ENCODE results near the gene LARGE1. TPM values are rescaled to one million over a fixed set of nuclear protein-coding genes. Genes with fewer than 3 reads are reported as not detected.

LARGE1 gene
- total RNA-seq, 1 experiment from 2014 or later, result 5.8 TPM

DNA sequence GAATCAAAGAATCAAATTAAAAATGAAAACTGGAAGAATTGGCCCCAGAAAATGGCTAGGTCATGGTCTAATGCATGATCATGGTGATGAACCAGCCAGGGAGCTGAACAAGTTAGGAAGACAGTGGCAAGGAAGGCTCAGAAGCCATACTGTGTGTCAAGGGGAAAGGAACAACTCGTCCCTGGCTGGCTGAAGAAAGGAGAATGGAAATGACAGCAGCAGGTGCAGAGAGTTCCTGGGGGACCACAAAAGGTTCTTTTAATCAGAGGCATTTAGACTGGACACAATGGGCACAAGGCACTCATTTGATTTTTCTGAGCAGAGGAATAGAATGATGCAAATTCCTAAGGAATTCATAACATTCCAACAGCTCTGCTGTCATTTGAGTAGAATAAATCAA lies 209.9 kb downstream of the LARGE1 start:
- Histone ChIP-seq H3K9me3 (no peaks in the 10 kb centered on the region), H3K36me3 (ENCODE audit: control insufficient read depth, insufficient read depth, low read length) (no peaks in the 10 kb centered on the region), H3K4me1 (no peaks in the 10 kb centered on the region), H3K4me3 (ENCODE audit: low read depth, low read length) (no peak overlapping the region), H3K27me3 (replicated peaks; ENCODE audit: control insufficient read depth, insufficient read depth, low read length) (no peaks in the 10 kb centered on the region)
- Mint-ChIP-seq H3K36me3 (ENCODE audit: insufficient read depth, unreplicated experiment) (no peaks in the 10 kb centered on the region), H3K4me1 (ENCODE audit: low read depth, unreplicated experiment) (no peaks in the 10 kb centered on the region), H3K4me3 (ENCODE audit: unreplicated experiment) (no peak overlapping the region), H3K9me3 (ENCODE audit: unreplicated experiment) (peaks cover 20% of the 10 kb centered on the region), H3K27ac (ENCODE audit: unreplicated experiment) (no peak overlapping the region), H3K27me3 (ENCODE audit: insufficient read depth, unreplicated experiment) (no peaks in the 10 kb centered on the region)
- BruUV-seq (replicated peaks), result no TSS peak
- ChIA-PET CTCF (no interaction called here), POLR2A (no interaction called here)
- TF ChIP-seq, protein P1, sequence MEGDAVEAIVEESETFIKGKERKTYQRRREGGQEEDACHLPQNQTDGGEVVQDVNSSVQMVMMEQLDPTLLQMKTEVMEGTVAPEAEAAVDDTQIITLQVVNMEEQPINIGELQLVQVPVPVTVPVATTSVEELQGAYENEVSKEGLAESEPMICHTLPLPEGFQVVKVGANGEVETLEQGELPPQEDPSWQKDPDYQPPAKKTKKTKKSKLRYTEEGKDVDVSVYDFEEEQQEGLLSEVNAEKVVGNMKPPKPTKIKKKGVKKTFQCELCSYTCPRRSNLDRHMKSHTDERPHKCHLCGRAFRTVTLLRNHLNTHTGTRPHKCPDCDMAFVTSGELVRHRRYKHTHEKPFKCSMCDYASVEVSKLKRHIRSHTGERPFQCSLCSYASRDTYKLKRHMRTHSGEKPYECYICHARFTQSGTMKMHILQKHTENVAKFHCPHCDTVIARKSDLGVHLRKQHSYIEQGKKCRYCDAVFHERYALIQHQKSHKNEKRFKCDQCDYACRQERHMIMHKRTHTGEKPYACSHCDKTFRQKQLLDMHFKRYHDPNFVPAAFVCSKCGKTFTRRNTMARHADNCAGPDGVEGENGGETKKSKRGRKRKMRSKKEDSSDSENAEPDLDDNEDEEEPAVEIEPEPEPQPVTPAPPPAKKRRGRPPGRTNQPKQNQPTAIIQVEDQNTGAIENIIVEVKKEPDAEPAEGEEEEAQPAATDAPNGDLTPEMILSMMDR (IDR thresholded peaks at IDR 0.05; ENCODE audit: insufficient read depth in 1 of 2, low read depth in 1 of 2, low read length in 1 of 2, severe bottlenecking in 1 of 2, unreplicated experiment in 1 of 2), result no peak
- no peak for DNase-seq
- intact Hi-C loops (cut with micrococcal nuclease; ENCODE audit: unreplicated experiment), result no loop called here

DNA sequence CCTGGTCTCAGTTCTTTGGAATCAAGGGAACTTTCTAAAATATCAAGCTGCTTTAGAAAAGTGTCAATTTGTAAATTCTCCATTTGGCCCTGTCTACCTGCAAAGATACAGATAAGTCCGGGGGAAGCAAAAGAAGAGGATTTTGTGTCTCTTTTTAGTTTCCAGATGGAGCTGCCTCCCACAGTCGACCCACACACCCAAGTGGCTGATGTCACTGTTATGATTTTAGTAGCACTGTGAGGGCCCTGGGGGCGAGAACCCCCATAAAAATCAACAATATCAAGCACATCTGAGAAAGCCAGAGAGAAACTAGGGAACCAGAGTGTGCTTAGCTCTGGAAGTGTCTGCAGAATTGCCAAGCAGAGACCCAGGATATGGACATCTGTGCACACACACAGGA lies 212.7 kb downstream of the LARGE1 start:
- TF ChIP-seq, protein P1 (IDR thresholded peaks at IDR 0.05; ENCODE audit: insufficient read depth in 1 of 2, low read depth in 1 of 2, low read length in 1 of 2, severe bottlenecking in 1 of 2, unreplicated experiment in 1 of 2), result no peak
- Mint-ChIP-seq H3K27ac (ENCODE audit: unreplicated experiment) (no peak overlapping the region), H3K4me3 (ENCODE audit: unreplicated experiment) (no peak overlapping the region), H3K36me3 (ENCODE audit: insufficient read depth, unreplicated experiment) (no peaks in the 10 kb centered on the region), H3K4me1 (ENCODE audit: low read depth, unreplicated experiment) (no peaks in the 10 kb centered on the region), H3K27me3 (ENCODE audit: insufficient read depth, unreplicated experiment) (no peaks in the 10 kb centered on the region), H3K9me3 (ENCODE audit: unreplicated experiment) (peaks cover 29% of the 10 kb centered on the region)
- intact Hi-C loops (cut with micrococcal nuclease; ENCODE audit: unreplicated experiment), result no loop called here
- no peak for DNase-seq
- H3K4me1 ChIP-seq, result no peaks in the 10 kb centered on the region
- no TSS peak for BruUV-seq (replicated peaks)
- H3K9me3 ChIP-seq, result no peaks in the 10 kb centered on the region
- H3K36me3 ChIP-seq (ENCODE audit: control insufficient read depth, insufficient read depth, low read length), result no peaks in the 10 kb centered on the region
- ChIA-PET POLR2A (interaction anchor here (0.8 kb wide), 1 partner anchor 895 kb away, joined by 3 read pairs; no protein-coding TSS in a partner anchor), CTCF (no interaction called here)
- H3K4me3 ChIP-seq (ENCODE audit: low read depth, low read length), result no peak overlapping the region
- H3K27me3 ChIP-seq (replicated peaks; ENCODE audit: control insufficient read depth, insufficient read depth, low read length), result no peaks in the 10 kb centered on the region

DNA sequence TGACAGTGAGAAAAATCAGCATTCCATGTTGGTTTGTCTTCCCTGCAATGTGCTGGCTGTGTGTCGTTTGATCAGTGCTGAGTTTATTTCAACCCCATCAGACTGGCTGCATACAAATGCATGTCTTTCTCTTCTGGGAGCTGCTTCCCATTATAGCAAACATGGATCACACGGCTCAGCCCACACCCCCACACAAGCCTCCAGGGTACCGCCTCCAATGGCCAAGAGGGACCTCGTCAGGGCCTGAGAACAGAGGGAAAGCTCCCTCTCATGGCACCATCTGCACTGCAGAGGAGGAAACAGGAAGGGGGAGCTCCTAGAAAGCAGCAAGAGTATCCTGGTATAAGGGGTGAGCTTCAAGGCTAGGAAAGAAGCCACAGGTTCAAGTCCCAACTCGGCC lies 214.2 kb downstream of the LARGE1 start:
- CTCF ChIA-PET, result no interaction called here
- no peaks in the 10 kb centered on the region for H3K36me3 Mint-ChIP-seq (ENCODE audit: insufficient read depth, unreplicated experiment)
- Histone ChIP-seq H3K36me3 (ENCODE audit: control insufficient read depth, insufficient read depth, low read length) (no peaks in the 10 kb centered on the region), H3K4me3 (ENCODE audit: low read depth, low read length) (no peak overlapping the region), H3K27me3 (replicated peaks; ENCODE audit: control insufficient read depth, insufficient read depth, low read length) (no peaks in the 10 kb centered on the region), H3K4me1 (no peaks in the 10 kb centered on the region), H3K9me3 (no peaks in the 10 kb centered on the region)
- POLR2A ChIA-PET, result no interaction called here
- H3K27ac Mint-ChIP-seq (ENCODE audit: unreplicated experiment), result no peak overlapping the region
- DNase-seq, result no peak
- no TSS peak for BruUV-seq (replicated peaks)
- TF ChIP-seq, protein P1 (IDR thresholded peaks at IDR 0.05; ENCODE audit: insufficient read depth in 1 of 2, low read depth in 1 of 2, low read length in 1 of 2, severe bottlenecking in 1 of 2, unreplicated experiment in 1 of 2), result no peak
- no peaks in the 10 kb centered on the region for H3K27me3 Mint-ChIP-seq (ENCODE audit: insufficient read depth, unreplicated experiment)
- no peak overlapping the region for H3K4me3 Mint-ChIP-seq (ENCODE audit: unreplicated experiment)
- peaks cover 19% of the 10 kb centered on the region for H3K9me3 Mint-ChIP-seq (ENCODE audit: unreplicated experiment)
- intact Hi-C loops (cut with micrococcal nuclease; ENCODE audit: unreplicated experiment), result no loop called here
- H3K4me1 Mint-ChIP-seq (ENCODE audit: low read depth, unreplicated experiment), result no peaks in the 10 kb centered on the region
